ENCODE results near the gene GP2. TPM values are rescaled to one million over a fixed set of nuclear protein-coding genes. Genes with fewer than 3 reads are reported as not detected.

The GP2 gene
- polyA plus RNA-seq, 2 of the 4 experiments (the other 2 are of a cell fraction), result not detected

- H3K9me3 ChIP-seq, result no peaks in the 10 kb centered on the region
- H3K27ac ChIP-seq, result no peak overlapping the region
- DNase-seq (ENCODE audit: low read depth in 1 of 2, low spot score in 1 of 2) (no peak), FAIRE-seq (no peak), ATAC-seq (no peak)
- CTCF ChIA-PET, result interaction anchor here (1.8 kb wide), 1 partner anchor 418 kb away, joined by 5 read pairs; no protein-coding TSS in a partner anchor
- POLR2A ChIA-PET, result no interaction called here
- no peaks in the 10 kb centered on the region for H3K4me1 ChIP-seq
- WGBS (ENCODE audit: missing lambda C conversion rate), result 2% methylated on average over 3 of the region's 3 CpGs
- no peak overlapping the region for H3K4me3 ChIP-seq
- TF ChIP-seq JUNB (IDR thresholded peaks at IDR 0.05), result no peak
- TF ChIP-seq E2F6 (IDR thresholded peaks at IDR 0.05; ENCODE audit: borderline replicate concordance, low read depth), result no peak
- TF ChIP-seq EP300 (IDR thresholded peaks at IDR 0.05), result no peak
- TF ChIP-seq TP53 (CRISPR knock-in tag; IDR thresholded peaks at IDR 0.05), result no peak
- no peak for TF ChIP-seq ESRRA (IDR thresholded peaks at IDR 0.05; ENCODE audit: borderline replicate concordance, low read length)
- TF ChIP-seq MYC (IDR thresholded peaks at IDR 0.05; ENCODE audit: borderline replicate concordance, low read length), result no peak
- TF ChIP-seq MAZ (IDR thresholded peaks at IDR 0.05; ENCODE audit: borderline replicate concordance, low read depth, low read length), result no peak
- TF ChIP-seq CHD2 (IDR thresholded peaks at IDR 0.05; ENCODE audit: low read length, partially characterized antibody), result no peak
- no peak for TF ChIP-seq EHF (CRISPR knock-in tag; IDR thresholded peaks at IDR 0.05)
- no peak for TF ChIP-seq NPAS2 (CRISPR knock-in tag; IDR thresholded peaks at IDR 0.05; ENCODE audit: borderline replicate concordance)
- TF ChIP-seq JUN (IDR thresholded peaks at IDR 0.05), result no peak
- no peak for TF ChIP-seq HOXB5 (CRISPR knock-in tag; IDR thresholded peaks at IDR 0.05)
- no peak for TF ChIP-seq GATA3 (IDR thresholded peaks at IDR 0.05; ENCODE audit: borderline replicate concordance)
- no peak for TF ChIP-seq KDM5A (IDR thresholded peaks at IDR 0.05)
- no peak for TF ChIP-seq ELK1 (IDR thresholded peaks at IDR 0.05; ENCODE audit: low read depth, low read length)
- H3K4me2 ChIP-seq, result no peak overlapping the region
Measured at GRCh38 chr16:20325005-20325404, 2.3 kb downstream of the GP2 start.

- CTCF ChIA-PET, result interaction anchor here (0.8 kb wide), 1 partner anchor 60 kb away, joined by 4 read pairs; no protein-coding TSS in a partner anchor
- Histone ChIP-seq H3K4me2 (no peak overlapping the region), H3K4me1 (no peaks in the 10 kb centered on the region), H3K9me3 (no peaks in the 10 kb centered on the region; the same call in 2 of the 3 replicates), H3K27ac (no peak overlapping the region), H3K4me3 (no peak overlapping the region)
- 37% methylated on average over 9 of the region's 9 CpGs for WGBS (ENCODE audit: missing lambda C conversion rate)
- ATAC-seq (no peak), DNase-seq (ENCODE audit: low read depth in 1 of 2, low spot score in 1 of 2) (no peak), FAIRE-seq (no peak)
- TF ChIP-seq JUNB (IDR thresholded peaks at IDR 0.05) (no peak), RAD21 (conservative IDR thresholded peaks at IDR 0.05 in 1 of 2, IDR thresholded peaks at IDR 0.05 in 1 of 2) (no peak), CEBPB (IDR thresholded peaks at IDR 0.05) (no peak), FOXS1 (CRISPR knock-in tag; IDR thresholded peaks at IDR 0.05) (no peak), RCOR1 (IDR thresholded peaks at IDR 0.05; ENCODE audit: low read depth, low read length) (no peak), HOXA7 (CRISPR knock-in tag; IDR thresholded peaks at IDR 0.05) (no peak), MYC (IDR thresholded peaks at IDR 0.05; ENCODE audit: borderline replicate concordance, low read length) (no peak), RNF2 (IDR thresholded peaks at IDR 0.05; ENCODE audit: borderline replicate concordance, low read depth) (no peak), FOSB (CRISPR knock-in tag; IDR thresholded peaks at IDR 0.05) (no peak), NR3C1 (IDR thresholded peaks at IDR 0.05) (no peak), ZC3H11A (IDR thresholded peaks at IDR 0.05) (no peak), BCL3 (IDR thresholded peaks at IDR 0.05) (no peak), KDM5A (IDR thresholded peaks at IDR 0.05) (no peak), HEYL (CRISPR knock-in tag; IDR thresholded peaks at IDR 0.05) (no peak), ZSCAN20 (CRISPR knock-in tag; IDR thresholded peaks at IDR 0.05) (no peak), RFX5 (IDR thresholded peaks at IDR 0.05) (no peak), SREBF2 (IDR thresholded peaks at IDR 0.05) (no peak), NPAS2 (CRISPR knock-in tag; IDR thresholded peaks at IDR 0.05; ENCODE audit: borderline replicate concordance) (no peak)
- TF ChIP-seq, protein P1, sequence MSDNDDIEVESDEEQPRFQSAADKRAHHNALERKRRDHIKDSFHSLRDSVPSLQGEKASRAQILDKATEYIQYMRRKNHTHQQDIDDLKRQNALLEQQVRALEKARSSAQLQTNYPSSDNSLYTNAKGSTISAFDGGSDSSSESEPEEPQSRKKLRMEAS (IDR thresholded peaks at IDR 0.05), result no peak
- POLR2A ChIA-PET, result no interaction called here
Measured at GRCh38 chr16:20323591-20324117, 3.7 kb downstream of the GP2 start.

Measured in A549 (cell line).